ENCODE measurements around the gene IL17RD. TPM values are rescaled to one million over a fixed set of nuclear protein-coding genes. Genes with fewer than 3 reads are reported as not detected.

The IL17RD gene
- total RNA-seq, 1 experiment from 2014 or later: 8.3 TPM

GRCh38 chr3:57135964-57136719, 29.0 kb downstream of the IL17RD start:
- BruUV-seq (replicated peaks): no TSS peak
- ChIA-PET CTCF (no interaction called here), POLR2A (ENCODE audit: unreplicated experiment) (no interaction called here)
- Histone ChIP-seq H3K9me3 (ENCODE audit: insufficient read depth, low read depth) (no peaks in the 10 kb centered on the region), H3K4me3 (no peak overlapping the region), H3K4me2 (no peak overlapping the region), H3K9me2 (ENCODE audit: insufficient read depth) (no peaks in the 10 kb centered on the region), H3K4me1 (replicated peaks; ENCODE audit: insufficient read depth) (no peaks in the 10 kb centered on the region), H3K27ac (no peak overlapping the region), H3K36me3 (ENCODE audit: low read depth) (no peaks in the 10 kb centered on the region), H2AFZ (no peak overlapping the region), H3K27me3 (ENCODE audit: insufficient read depth, low read depth) (no peaks in the 10 kb centered on the region), H3K79me2 (ENCODE audit: low read depth) (no peaks in the 10 kb centered on the region), H4K20me1 (ENCODE audit: insufficient read depth) (no peaks in the 10 kb centered on the region), H3F3A (ENCODE audit: insufficient read depth, low read depth) (no peaks in the 10 kb centered on the region)
- no peak for DNase-seq
- TF ChIP-seq CTCF (conservative IDR thresholded peaks at IDR 0.05) (no peak), EZH2 (IDR thresholded peaks at IDR 0.05; ENCODE audit: low read depth) (no peak)
- intact Hi-C loops (cut with micrococcal nuclease; ENCODE audit: unreplicated experiment): no loop called here

- no peak overlapping the region for H3K4me3 ChIP-seq
- H3K79me2 ChIP-seq (ENCODE audit: low read depth): no peaks in the 10 kb centered on the region
- BruUV-seq (replicated peaks): no TSS peak
- H3K27me3 ChIP-seq (ENCODE audit: insufficient read depth, low read depth): no peaks in the 10 kb centered on the region
- no peak overlapping the region for H3K27ac ChIP-seq
- DNase-seq: no peak
- no peaks in the 10 kb centered on the region for H3K9me2 ChIP-seq (ENCODE audit: insufficient read depth)
- CTCF ChIA-PET: no interaction called here
- H3K4me2 ChIP-seq: no peak overlapping the region
- POLR2A ChIA-PET (ENCODE audit: unreplicated experiment): interaction anchor here (0.7 kb wide), 1 partner anchor 9 kb away, joined by 3 read pairs; no protein-coding TSS in a partner anchor
- H2AFZ ChIP-seq: no peak overlapping the region
- intact Hi-C loops (cut with micrococcal nuclease; ENCODE audit: unreplicated experiment): no loop called here
- H3K36me3 ChIP-seq (ENCODE audit: low read depth): no peaks in the 10 kb centered on the region
- no peaks in the 10 kb centered on the region for H4K20me1 ChIP-seq (ENCODE audit: insufficient read depth)
- H3F3A ChIP-seq (ENCODE audit: insufficient read depth, low read depth): no peaks in the 10 kb centered on the region
- H3K9me3 ChIP-seq (ENCODE audit: insufficient read depth, low read depth): no peaks in the 10 kb centered on the region
- H3K4me1 ChIP-seq (replicated peaks; ENCODE audit: insufficient read depth): no peaks in the 10 kb centered on the region
- no peak for TF ChIP-seq CTCF (conservative IDR thresholded peaks at IDR 0.05)
- no peak for TF ChIP-seq EZH2 (IDR thresholded peaks at IDR 0.05; ENCODE audit: low read depth)
Measured at GRCh38 chr3:57133157-57133556, 32.0 kb downstream of the IL17RD start.

GRCh38 chr3:57132674-57133073, 32.5 kb downstream of the IL17RD start:
- Histone ChIP-seq H3K36me3 (ENCODE audit: low read depth) (no peaks in the 10 kb centered on the region), H3K79me2 (ENCODE audit: low read depth) (no peaks in the 10 kb centered on the region), H4K20me1 (ENCODE audit: insufficient read depth) (no peaks in the 10 kb centered on the region), H3K4me1 (replicated peaks; ENCODE audit: insufficient read depth) (no peaks in the 10 kb centered on the region), H3K4me2 (no peak overlapping the region), H3K4me3 (no peak overlapping the region), H3K27ac (no peak overlapping the region), H3K27me3 (ENCODE audit: insufficient read depth, low read depth) (no peaks in the 10 kb centered on the region), H3K9me2 (ENCODE audit: insufficient read depth) (no peaks in the 10 kb centered on the region), H3F3A (ENCODE audit: insufficient read depth, low read depth) (no peaks in the 10 kb centered on the region), H3K9me3 (ENCODE audit: insufficient read depth, low read depth) (no peaks in the 10 kb centered on the region), H2AFZ (no peak overlapping the region)
- DNase-seq: no peak
- no peak for TF ChIP-seq EZH2 (IDR thresholded peaks at IDR 0.05; ENCODE audit: low read depth)
- no peak for TF ChIP-seq CTCF (conservative IDR thresholded peaks at IDR 0.05)
- ChIA-PET CTCF (no interaction called here), POLR2A (ENCODE audit: unreplicated experiment) (interaction anchor here (0.7 kb wide), 1 partner anchor 9 kb away, joined by 3 read pairs; no protein-coding TSS in a partner anchor)
- BruUV-seq (replicated peaks): no TSS peak
- intact Hi-C loops (cut with micrococcal nuclease; ENCODE audit: unreplicated experiment): no loop called here
